Activated CD4-positive, alpha-beta T cell treated with anti-CD3 and anti-CD28 coated beads, Interleukin-2, amount 50 U/mL, for 16 hours (primary cell): ENCODE measurements around the gene TDRD6.
"Not testable (repeated sequence)": the region's sequence is repeated elsewhere in the genome, so short reads cannot be mapped to it uniquely, and the experiment has no call there.

Experiments used
- DNase-seq: peaks from one replicate; pipeline ENCODE4 v3.0.0-alpha.2; 2020

Gene TDRD6

GRCh38 chr6:46688966-46689335 lies 1.3 kb downstream of the TDRD6 start:
- DNase-seq: no peak

DNA sequence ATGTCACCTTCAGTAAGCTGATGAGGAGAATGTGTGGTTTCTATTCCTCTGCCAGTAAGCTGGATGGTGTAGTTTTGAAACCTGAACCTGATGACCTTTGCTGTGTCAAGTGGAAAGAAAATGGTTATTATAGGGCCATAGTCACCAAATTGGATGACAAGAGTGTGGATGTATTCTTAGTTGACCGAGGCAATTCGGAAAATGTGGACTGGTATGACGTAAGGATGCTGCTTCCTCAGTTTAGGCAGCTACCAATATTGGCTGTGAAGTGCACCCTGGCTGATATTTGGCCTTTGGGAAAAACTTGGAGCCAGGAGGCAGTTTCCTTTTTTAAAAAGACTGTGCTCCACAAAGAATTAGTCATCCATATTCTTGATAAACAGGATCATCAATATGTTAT lies 2.0 kb downstream of the TDRD6 start:
- DNase-seq: no peak

- no peak for DNase-seq
Measured at GRCh38 chr6:46690141-46690755, 2.6 kb downstream of the TDRD6 start.

DNA sequence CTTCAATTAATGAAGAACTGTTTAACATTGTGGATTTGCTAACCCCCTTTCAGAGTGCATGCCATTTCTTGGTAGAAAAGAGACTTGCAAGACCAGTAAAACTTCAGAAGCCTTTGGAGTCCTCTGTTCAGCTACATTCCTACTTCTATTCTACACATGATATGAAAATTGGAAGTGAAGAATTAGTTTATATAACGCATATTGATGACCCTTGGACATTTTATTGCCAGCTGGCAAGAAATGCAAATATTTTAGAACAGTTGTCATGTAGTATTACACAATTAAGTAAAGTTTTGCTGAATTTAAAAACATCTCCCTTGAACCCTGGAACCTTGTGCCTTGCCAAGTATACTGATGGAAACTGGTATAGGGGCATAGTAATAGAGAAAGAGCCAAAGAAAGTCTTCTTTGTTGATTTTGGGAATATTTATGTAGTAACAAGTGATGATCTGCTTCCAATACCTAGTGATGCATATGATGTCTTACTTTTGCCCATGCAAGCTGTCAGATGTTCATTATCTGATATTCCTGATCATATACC lies 3.3 kb downstream of the TDRD6 start:
- DNase-seq: no peak

GRCh38 chr6:46699970-46700369 lies 12.3 kb downstream of the TDRD6 start:
- DNase-seq: no peak

GRCh38 chr6:46704562-46704961 lies 16.9 kb downstream of the TDRD6 start:
- DNase-seq: peak; percentile 13

DNA sequence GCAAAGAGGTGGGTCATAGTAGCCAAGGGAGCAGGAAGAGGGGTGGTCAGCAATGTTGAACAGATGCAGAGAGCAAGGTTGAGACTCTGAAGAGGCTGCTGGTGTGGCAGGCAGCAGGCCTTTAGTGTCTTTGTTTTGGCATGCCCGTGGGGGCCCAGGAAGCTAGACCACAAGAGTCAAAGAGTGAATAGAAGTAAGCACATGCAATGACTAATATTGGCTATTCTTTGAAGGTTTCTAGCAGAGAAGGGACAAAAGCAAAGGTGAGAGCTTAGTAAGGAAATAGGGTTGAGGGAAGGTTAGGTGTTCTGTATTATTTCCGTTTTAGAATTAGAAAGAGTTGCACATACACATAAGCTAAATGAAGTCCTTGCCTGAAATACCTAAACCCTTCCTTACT lies 18.8 kb downstream of the TDRD6 start:
- peak; percentile 8 for DNase-seq

DNA sequence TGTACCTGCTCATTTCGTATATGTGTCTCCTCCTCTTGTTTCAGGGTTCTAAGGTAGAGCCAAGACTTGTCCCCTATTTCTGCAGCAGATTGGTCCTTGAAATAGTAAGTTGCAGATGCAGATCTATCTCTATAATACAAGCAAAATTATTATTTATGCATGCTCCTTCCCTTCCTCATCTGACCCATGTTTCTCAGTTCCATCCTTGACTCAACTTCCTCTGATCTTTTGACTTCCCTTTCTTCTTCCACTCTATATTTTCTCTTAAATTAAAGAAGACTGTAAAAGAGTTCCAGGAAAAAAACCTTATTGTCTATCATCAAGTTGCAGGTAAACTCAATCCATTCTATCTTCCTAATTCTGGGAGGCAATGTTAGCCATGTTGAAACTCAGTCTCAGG lies 23.8 kb downstream of the TDRD6 start:
- DNase-seq: no peak

- no peak for DNase-seq
Measured at GRCh38 chr6:46715141-46715540, 27.5 kb downstream of the TDRD6 start.

- DNase-seq: no peak
Measured at GRCh38 chr6:46719099-46719498, 31.4 kb downstream of the TDRD6 start.

DNA sequence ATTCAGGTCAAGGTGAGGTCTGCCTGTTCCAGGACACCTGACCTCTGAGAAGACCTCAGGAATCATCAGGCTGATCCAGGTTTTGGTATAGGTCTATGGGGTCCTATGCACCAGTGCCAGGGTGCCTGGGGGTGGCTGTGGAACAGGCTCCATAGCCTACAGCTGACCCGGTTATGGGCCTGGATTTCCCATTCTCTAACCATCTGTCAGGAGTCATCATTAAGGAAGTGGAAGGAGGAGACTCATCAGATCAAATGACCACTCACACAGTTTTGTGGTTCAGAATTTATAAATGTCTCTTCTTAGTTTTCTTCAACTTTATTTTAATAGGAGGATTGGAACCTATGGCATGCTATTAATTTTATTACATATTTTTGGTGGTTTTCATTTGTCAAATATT lies 32.7 kb downstream of the TDRD6 start:
- DNase-seq: no peak

DNA sequence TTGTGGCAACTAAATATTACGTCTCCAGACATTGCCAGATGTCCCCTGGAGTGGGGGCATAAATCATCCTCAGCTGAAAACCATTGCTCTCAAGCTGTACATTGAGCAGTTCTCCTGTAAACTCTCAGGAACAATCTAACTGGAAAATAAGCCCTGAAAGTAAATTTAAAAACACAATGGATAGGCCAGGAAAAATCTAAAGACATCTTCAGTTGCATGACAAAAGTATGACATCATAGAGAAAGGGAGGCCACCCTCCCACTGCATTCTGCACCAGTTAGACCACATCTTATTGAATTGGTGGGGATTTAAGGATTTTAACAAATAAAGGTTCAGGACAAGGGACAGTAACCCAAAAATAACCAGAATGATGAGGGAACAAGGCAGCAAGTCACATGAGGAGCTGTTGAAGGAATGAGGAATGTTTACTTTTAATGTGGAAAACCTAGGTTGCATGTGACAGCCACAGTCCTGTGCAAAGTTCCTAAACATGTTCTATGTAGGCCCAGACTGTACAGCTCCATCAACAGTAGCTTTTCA lies 42.2 kb downstream of the TDRD6 start:
- DNase-seq: no peak

DNA sequence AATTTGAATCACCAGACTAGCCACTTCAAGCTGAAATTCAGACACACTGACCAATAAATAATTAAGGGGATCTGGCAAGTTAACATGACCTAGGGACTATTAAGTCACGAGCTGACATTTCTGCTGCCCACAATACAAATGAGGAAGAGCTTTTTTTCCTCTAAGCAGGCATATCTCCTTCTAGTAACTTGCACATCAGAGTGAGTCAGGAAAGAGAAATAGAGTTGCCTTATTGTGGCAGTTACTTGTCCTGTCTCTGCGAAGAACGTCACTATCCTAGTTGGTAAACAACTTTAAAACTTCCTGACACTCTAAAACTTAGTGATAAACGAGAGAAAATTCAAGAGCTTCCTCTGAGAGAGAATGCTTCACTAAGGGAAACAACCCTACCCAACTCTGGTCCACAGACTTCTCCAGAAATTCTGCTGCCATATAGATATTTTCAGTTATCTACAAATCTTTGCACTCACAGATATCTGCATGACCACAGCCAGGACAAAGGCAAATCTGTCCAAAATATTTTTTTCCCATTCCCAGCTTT lies 43.3 kb downstream of the TDRD6 start:
- DNase-seq: no peak

DNA sequence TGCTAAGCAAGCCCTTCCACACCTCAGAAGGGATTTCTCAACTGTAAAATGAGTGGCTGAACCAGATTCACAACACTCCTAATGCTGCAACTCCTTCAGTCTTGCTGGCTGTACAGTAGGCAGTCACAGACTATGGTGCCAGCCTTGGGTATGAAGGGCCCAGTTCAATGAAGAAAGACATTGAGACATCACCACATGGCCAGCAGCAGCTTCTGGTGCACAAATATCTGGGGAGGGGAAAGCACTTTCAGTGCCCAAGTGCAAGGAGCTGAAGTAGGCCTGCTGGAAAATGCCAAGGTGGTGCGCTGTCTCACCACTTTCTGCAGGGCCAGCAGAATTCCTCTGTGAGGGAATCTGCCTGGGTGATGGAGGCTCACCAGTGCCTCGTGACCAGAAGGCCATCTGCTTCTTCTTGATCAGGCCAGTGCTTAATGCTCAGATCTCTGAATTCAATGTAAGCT lies 45.7 kb downstream of the TDRD6 start:
- no peak for DNase-seq

DNA sequence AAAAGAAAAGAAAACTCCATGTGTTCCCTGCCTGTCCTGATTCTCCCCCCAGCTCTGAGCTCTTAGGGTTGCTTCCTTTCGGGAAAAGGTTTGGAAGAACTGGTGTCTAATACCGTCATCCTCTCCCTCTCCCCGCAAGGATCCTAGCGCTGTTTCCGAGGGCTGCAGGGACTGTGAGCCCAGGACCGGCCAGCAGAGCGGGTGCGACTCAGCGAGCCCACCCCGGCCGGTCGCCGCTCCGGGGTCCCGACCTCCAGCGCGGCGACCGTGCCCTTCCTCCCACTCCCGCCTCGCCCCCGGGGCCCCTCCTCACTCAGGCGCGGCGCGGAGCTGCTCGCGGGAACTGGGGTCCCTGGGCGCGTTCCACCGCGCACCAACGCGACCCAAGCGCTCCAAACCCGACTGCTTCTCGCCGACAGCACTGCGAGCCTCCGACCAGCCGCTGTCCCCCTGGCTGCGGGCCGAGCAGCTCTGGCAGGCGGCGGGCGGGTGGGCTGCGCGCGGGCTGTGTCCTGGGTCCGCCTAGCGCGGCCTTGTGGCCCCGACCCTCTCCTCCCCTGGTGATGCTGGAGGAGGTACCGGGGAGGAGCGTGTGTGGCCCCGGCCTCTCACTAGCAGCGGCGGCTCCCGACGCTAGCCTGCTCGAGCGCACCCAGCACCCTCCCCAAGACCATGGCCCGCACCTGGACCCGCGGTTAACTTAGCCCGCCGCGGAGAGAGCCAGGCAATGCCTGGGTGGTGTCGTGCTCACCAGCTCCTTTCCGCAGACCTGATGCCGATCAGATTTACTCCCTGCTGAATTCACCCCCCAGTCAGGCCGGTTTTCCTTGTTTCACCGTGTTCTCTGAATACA lies 47.4 kb downstream of the TDRD6 start, which contains the start of gene PLA2G7:
PLA2G7 (minus strand) TSS at position 509 of the 853 bp plus-strand sequence. CDS start 12,484 bp downstream, outside the sequence.
- DNase-seq: no peak

GRCh38 chr6:46735720-46736031 lies 48.0 kb downstream of the TDRD6 start:
- DNase-seq: no peak

DNA sequence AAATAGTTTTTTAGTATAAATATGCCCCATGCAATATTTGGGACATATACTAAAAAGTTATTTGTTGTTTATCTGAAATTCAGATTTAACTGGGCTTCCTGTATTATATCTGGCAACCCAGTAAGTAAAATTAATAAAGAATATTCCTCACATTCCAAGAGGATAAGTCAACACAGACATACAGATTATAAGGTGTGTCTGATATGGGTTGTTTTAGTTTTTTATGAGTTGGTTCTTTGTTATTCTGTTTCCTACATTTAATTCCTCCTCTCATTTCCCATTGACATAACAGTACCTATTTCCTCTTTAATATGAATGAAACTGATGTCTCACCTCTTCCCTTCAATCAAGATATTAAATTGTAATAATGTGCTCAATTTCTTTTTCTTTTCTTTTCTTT lies 49.2 kb downstream of the TDRD6 start:
- DNase-seq: no peak

DNA sequence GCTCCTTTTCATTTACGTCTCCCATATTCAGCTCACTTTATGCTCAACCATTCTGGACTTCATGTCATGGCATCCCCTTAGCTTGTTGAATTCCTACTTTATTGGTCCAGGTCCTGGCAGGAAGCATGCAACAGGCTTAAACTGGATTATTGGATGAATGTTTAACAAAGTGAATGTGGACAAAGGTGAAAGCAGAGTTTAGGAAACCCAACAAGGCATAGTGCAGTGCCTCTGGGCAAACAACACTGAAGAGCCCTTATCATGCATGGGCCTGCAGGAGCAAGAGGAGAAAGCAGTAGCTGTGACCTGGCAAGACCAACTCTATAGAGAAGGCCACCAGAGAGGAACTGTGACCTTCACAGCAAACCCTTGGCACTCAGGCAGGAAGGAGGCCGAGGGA lies 53.8 kb downstream of the TDRD6 start:
- DNase-seq: no peak

GRCh38 chr6:46741910-46742309 lies 54.2 kb downstream of the TDRD6 start:
- DNase-seq: no peak

GRCh38 chr6:46743425-46744158 lies 55.9 kb downstream of the TDRD6 start:
- DNase-seq: no peak

DNA sequence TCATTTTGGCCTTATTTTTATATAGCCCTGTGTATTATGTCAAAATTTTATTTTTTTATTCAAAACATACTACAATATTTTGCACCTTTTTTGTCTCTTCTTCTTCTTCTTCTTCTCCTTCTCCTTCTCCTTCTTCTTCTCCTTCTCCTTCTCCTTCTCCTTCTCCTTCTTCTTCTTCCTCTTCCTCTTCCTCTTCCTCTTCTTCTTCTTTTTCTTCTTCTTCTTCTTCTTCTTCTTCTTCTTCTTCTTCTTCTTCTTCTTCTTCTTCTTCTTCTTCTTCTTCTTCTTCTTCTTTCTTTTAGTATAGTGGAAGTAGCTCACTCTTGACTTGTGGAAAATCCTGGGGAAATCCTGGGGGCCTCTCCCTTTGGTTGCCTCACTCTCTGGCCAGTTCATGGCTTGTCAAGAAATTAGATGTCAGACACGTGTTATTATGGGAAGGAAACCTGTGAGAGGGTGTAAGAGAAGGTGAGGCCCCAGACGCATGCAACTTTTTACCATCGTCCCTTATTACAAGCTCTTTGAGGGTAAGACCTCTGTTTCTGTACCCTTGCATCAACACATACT lies 56.6 kb downstream of the TDRD6 start:
- DNase-seq: not testable (repeated sequence)

GRCh38 chr6:46745973-46746372 lies 58.3 kb downstream of the TDRD6 start:
- no peak for DNase-seq

DNA sequence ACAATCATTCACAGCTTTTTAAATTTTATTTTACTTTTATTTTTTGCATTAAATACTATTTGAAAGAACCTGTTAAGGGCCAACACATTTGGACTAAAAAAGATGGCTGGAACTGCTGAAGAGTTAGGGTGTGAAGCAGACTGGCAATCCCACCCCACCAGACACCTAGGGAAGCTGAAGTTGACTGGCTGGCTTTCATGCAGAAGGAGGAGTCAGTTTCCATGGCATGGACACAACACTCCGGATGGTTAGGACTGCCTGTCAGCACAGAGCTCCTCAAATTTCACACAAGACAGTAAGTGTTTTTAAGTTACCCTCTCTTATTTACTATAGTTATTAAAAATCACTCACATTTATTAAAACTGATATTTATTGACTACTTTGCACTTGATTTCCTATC lies 59.0 kb downstream of the TDRD6 start, which contains the start of gene ANKRD66:
ANKRD66 (plus strand) TSS at position 238 of the 400 bp plus-strand sequence. CDS start 5,016 bp downstream, outside the sequence.
- no peak for DNase-seq
